K562 (cell line): ENCODE results near the gene C12orf75. TPM values are rescaled to one million over a fixed set of nuclear protein-coding genes. Genes with fewer than 3 reads are reported as not detected.

ENCODE experiments used
- ATAC-seq: fragments of 200-7000 bp; cut with Tn5 transposase; 3 replicates; pipeline ENCODE4 v1.9.1; 2020; ENCODE audit warnings: moderate library complexity
- BruUV-seq: library from RNA; stranded (reverse); fragments of 400-500 nt; replicated peaks from 2 replicates; lab custom pipeline; 2021; lab: Mats Ljungman, UMichigan
- CTCF ChIA-PET: fragments of 300-600 bp; formaldehyde crosslinking; extraction: SDS; loops from one replicate; lab custom pipeline; 2021; ENCODE audit warnings: low intra/inter-chr PET ratio; lab: Yijun Ruan, JAX
- POLR2A ChIA-PET: fragments of 300-600, 350-650 bp; sonication (Branson Sonifier 250); formaldehyde crosslinking; extraction: SDS; loops from one replicate; lab custom pipeline; 2021; ENCODE audit warnings: antibody characterized with exemption, inconsistent platforms; lab: Yijun Ruan, JAX
- DNase-seq, 4 experiments: peaks; one replicate each; pipeline versions ENCODE4 v3.0.0 to v3.0.0-alpha.2; 2011 to 2018; ENCODE audit warnings: low spot score in 3 of 4, mixed read lengths in 3 of 4; ENCODE audit errors: extremely low read depth in 1 of 4
- FAIRE-seq: peaks from 2 replicates; lab custom pipeline; 2011; peaks lifted over from hg19 to GRCh38; lab: Jason Lieb, UNC
- H2AFZ ChIP-seq: 2 replicates; pipeline ENCODE4 v1.6.0; 2011; ENCODE audit warnings: low read depth, low read length, control low read depth, inconsistent platforms
- H3K27ac ChIP-seq: fragments of 200-600 bp; 3 replicates; pipeline ENCODE4 v1.8.0; 2011; ENCODE audit warnings: low read depth, mild to moderate bottlenecking, control low read depth, inconsistent platforms, low read length, moderate library complexity, mixed read lengths; ENCODE audit errors: extremely low read depth
- H3K27me3 ChIP-seq, 2 experiments: fragments of 300-600 bp in 1 of 2; 2 replicates in 1 of 2; 3 replicates in 1 of 2; pipeline versions ENCODE4 v1.6.0 to v1.8.0; 2011; ENCODE audit warnings: inconsistent platforms in 2 of 2, low read length in 2 of 2, mild to moderate bottlenecking in 1 of 2, mixed read lengths in 1 of 2, moderate library complexity in 1 of 2; ENCODE audit not compliant: control insufficient read depth in 2 of 2, insufficient read depth in 2 of 2
- H3K36me3 ChIP-seq: fragments of 300-600 bp; 3 replicates; pipeline ENCODE4 v1.8.0; 2011; ENCODE audit warnings: mild to moderate bottlenecking, low read length, inconsistent platforms; ENCODE audit not compliant: control insufficient read depth, insufficient read depth
- H3K4me1 ChIP-seq, 2 experiments: fragments of 200-600 bp in 1 of 2; replicated peaks in 1 of 2; 2 replicates in 1 of 2; 3 replicates in 1 of 2; pipeline versions ENCODE4 v1.5.1 to v1.8.0; 2011; ENCODE audit warnings: inconsistent platforms in 2 of 2, low read length in 2 of 2, mild to moderate bottlenecking in 1 of 2, mixed read lengths in 1 of 2, moderate library complexity in 1 of 2; ENCODE audit not compliant: control insufficient read depth in 2 of 2, insufficient read depth in 2 of 2
- H3K4me2 ChIP-seq: 2 replicates; pipeline ENCODE4 v1.6.1; 2011; ENCODE audit warnings: low read length, control low read depth, inconsistent platforms, mixed read lengths; ENCODE audit not compliant: insufficient read depth
- H3K4me3 ChIP-seq: fragments of 200-600 bp; sonication (generic), shearing (Covaris generic); 2 replicates; pipeline ENCODE4 v1.5.1; 2016; ENCODE audit warnings: control low read depth, inconsistent platforms
- H3K79me2 ChIP-seq: fragments of 200-600 bp; 3 replicates; pipeline ENCODE4 v1.8.0; 2011; ENCODE audit warnings: low read length, inconsistent platforms; ENCODE audit not compliant: control insufficient read depth, insufficient read depth
- H3K9ac ChIP-seq, 2 experiments: 2 replicates each; pipeline versions ENCODE4 v1.6.0 to v1.6.1; 2011; ENCODE audit warnings: low read depth in 2 of 2, low read length in 2 of 2, control low read depth in 1 of 2, inconsistent platforms in 1 of 2, mild to moderate bottlenecking in 1 of 2, mixed read lengths in 1 of 2; ENCODE audit not compliant: insufficient read depth in 1 of 2
- H3K9me1 ChIP-seq: one replicate; pipeline ENCODE4 v1.6.0; 2011; ENCODE audit warnings: inconsistent platforms, mild to moderate bottlenecking, low read length, moderate library complexity; ENCODE audit not compliant: control insufficient read depth, insufficient read depth
- H3K9me3 ChIP-seq: replicated peaks from 2 replicates; pipeline ENCODE4 v1.5.1; 2011; ENCODE audit warnings: low read depth, low read length, inconsistent platforms; ENCODE audit not compliant: control insufficient read depth, insufficient read depth
- H4K20me1 ChIP-seq: replicated peaks from 2 replicates; pipeline ENCODE4 v1.6.1; 2011; ENCODE audit warnings: low read length, inconsistent platforms, mixed read lengths; ENCODE audit not compliant: control insufficient read depth, insufficient read depth
- JUN ChIP-seq, 2 experiments: sonication (generic) in 1 of 2; formaldehyde crosslinking in 1 of 2; IDR thresholded peaks; 2 replicates each; pipeline versions ENCODE4 v1.6.1 to v1.8.0; 2012 to 2022; ENCODE audit warnings: borderline replicate concordance in 2 of 2, mild to moderate bottlenecking in 2 of 2, improper control_type of control experiment in 1 of 2, low read depth in 1 of 2, low read length in 1 of 2, missing genetic modification reagents in 1 of 2
- NFATC3 ChIP-seq: fragments of 450-650 bp; IDR thresholded peaks from 2 replicates; pipeline ENCODE4 v1.6.1; 2017; ENCODE audit warnings: mild to moderate bottlenecking
- NR2F6 ChIP-seq: fragments of 450-650 bp; formaldehyde crosslinking; IDR thresholded peaks from 2 replicates; pipeline ENCODE4 v1.4.0; 2020; ENCODE audit warnings: mild to moderate bottlenecking
- SAP30 ChIP-seq: fragments of 200-600 bp; sonication (generic); IDR thresholded peaks from 2 replicates; pipeline ENCODE4 v1.6.1; 2012; ENCODE audit warnings: borderline replicate concordance, low read depth, mild to moderate bottlenecking, moderate library complexity, low read length, control low read depth, inconsistent platforms; ENCODE audit not compliant: insufficient read depth, poor library complexity, severe bottlenecking
- SNRNP70 ChIP-seq: fragments of 200-400 bp; formaldehyde crosslinking; optimal IDR thresholded peaks from 2 replicates; pipeline ENCODE3; 2017; ENCODE audit warnings: low read depth, low read length
- TCF3 ChIP-seq: sonication (generic); formaldehyde crosslinking; IDR thresholded peaks from 2 replicates; pipeline ENCODE4 v1.4.0; 2020; ENCODE audit warnings: mild to moderate bottlenecking, missing genetic modification reagents
- TSC22D4 ChIP-seq: fragments of 450-650 bp; IDR thresholded peaks from 2 replicates; pipeline ENCODE4 v1.6.1; 2016; ENCODE audit warnings: missing genetic modification characterization, missing biosample characterization, control low read depth
- ZNF224 ChIP-seq: sonication (generic); formaldehyde crosslinking; IDR thresholded peaks from 2 replicates; pipeline ENCODE4 v1.8.0; 2022; ENCODE audit warnings: mild to moderate bottlenecking, missing genetic modification reagents
- ZNF57 ChIP-seq: fragments of 450-650 bp; formaldehyde crosslinking; IDR thresholded peaks from 2 replicates; pipeline ENCODE4 v1.4.0; 2020; ENCODE audit warnings: mild to moderate bottlenecking, moderate library complexity
- ZNF586 ChIP-seq: fragments of 450-650 bp; formaldehyde crosslinking; conservative IDR thresholded peaks from 2 replicates; pipeline ENCODE4 v1.4.0; 2020; ENCODE audit warnings: mild to moderate bottlenecking, moderate library complexity
- WGBS: fragments of 100-300 bp; shearing (Covaris generic); methylation state at CpG from one replicate; pipeline ENCODE4 v1.1.6; 2016; ENCODE audit warnings: low coverage, mixed read lengths; ENCODE audit not compliant: insufficient coverage; ENCODE audit errors: missing lambda C conversion rate; 5-methylcytosine and 5-hydroxymethylcytosine counted together
- in situ Hi-C: fragments of 300-500 bp; cut with MboI; formaldehyde crosslinking; loops from 4 replicates; pipeline ENCODE4 v1.15.0; 2018; ENCODE audit warnings: inconsistent platforms, mixed read lengths
- intact Hi-C: fragments of 100-400 bp; cut with micrococcal nuclease; formaldehyde crosslinking; loops from 2 replicates; pipeline ENCODE4 v1.14.2; 2022
- polyA plus RNA-seq, 8 experiments: library from polyadenylated mRNA; depleted of rRNA in 4 of 8; stranded (reverse) in 5 of 8; unstranded in 3 of 8; fragments of >200 nt; fragmentation: Nextera tagmentation in 2 of 8; fragmentation: Illumina TruSeq in 1 of 8; extraction: Ambion mirVana in 2 of 8; extraction: Trizol in 1 of 8; gene quantifications; 2 replicates each; pipeline versions ENCODE4 v1.2.1 to v1.2.3, GENCODE V29; 2011 to 2014; ENCODE audit warnings: inconsistent platforms in 1 of 8, missing spikeins in 1 of 8
- total RNA-seq, 7 experiments: library from RNA; depleted of rRNA in 6 of 7; stranded (reverse); fragments of >200 nt in 6 of 7; fragmentation: Illumina TruSeq in 2 of 7; extraction: Trizol in 2 of 7; gene quantifications; 2 replicates each; pipeline versions ENCODE4 v1.2.1 to v1.2.3, GENCODE V29; 2011 to 2021; ENCODE audit warnings: low replicate concordance in 1 of 7
- TF ChIP-seq, protein P1 (sequence below), 3 experiments: IDR thresholded peaks in 2 of 3; conservative IDR thresholded peaks in 1 of 3; 2 replicates each; pipeline ENCODE4 v1.5.1; 2011 to 2012; ENCODE audit warnings: low read length in 3 of 3, mild to moderate bottlenecking in 3 of 3, control low read depth in 2 of 3, improper control_type of control experiment in 1 of 3, inconsistent platforms in 1 of 3, low read depth in 1 of 3, mixed read lengths in 1 of 3, moderate library complexity in 1 of 3; ENCODE audit not compliant: insufficient read depth in 2 of 3
- TF ChIP-seq, protein P2 (sequence below): fragments of 250-450 bp; sonication (Bioruptor Pico); IDR thresholded peaks from 2 replicates; pipeline ENCODE4 v1.5.0; 2021; ENCODE audit warnings: mild to moderate bottlenecking, moderate library complexity
- TF ChIP-seq, protein P3 (sequence below): fragments of 250-450 bp; sonication (Bioruptor Pico); IDR thresholded peaks from 2 replicates; pipeline ENCODE4 v1.9.0; 2021; ENCODE audit warnings: mild to moderate bottlenecking

C12orf75 gene
- total and polyA plus RNA-seq, 9 of the 15 experiments (the other 6 are each of a cell fraction or from before 2014, with no cell fraction given) = 0.06 to 0.82 (median 0.26) TPM; not detected in 3

DNA sequence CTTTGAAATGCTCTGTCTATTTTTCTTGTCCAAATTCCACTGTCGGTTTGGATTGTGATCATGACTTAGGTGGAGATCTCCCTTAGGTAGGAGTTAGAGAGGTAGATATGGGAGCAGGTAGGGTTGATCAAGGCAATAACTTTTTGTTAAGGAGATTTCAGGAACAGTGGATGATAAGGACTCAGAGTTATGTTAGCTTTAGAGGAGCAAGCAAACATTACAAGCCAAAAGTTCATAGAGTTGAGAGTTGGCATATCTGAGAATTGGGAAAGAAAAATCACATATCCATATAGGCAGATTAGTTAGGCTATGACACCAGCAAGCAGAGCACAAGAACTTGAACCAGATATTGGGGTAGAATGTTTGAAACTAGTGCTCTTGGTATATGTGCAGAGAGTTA is 43.1 kb upstream of the C12orf75 start (continued):
- TF ChIP-seq, protein P1, sequence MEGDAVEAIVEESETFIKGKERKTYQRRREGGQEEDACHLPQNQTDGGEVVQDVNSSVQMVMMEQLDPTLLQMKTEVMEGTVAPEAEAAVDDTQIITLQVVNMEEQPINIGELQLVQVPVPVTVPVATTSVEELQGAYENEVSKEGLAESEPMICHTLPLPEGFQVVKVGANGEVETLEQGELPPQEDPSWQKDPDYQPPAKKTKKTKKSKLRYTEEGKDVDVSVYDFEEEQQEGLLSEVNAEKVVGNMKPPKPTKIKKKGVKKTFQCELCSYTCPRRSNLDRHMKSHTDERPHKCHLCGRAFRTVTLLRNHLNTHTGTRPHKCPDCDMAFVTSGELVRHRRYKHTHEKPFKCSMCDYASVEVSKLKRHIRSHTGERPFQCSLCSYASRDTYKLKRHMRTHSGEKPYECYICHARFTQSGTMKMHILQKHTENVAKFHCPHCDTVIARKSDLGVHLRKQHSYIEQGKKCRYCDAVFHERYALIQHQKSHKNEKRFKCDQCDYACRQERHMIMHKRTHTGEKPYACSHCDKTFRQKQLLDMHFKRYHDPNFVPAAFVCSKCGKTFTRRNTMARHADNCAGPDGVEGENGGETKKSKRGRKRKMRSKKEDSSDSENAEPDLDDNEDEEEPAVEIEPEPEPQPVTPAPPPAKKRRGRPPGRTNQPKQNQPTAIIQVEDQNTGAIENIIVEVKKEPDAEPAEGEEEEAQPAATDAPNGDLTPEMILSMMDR (IDR thresholded peaks at IDR 0.05 in 2 of 3, conservative IDR thresholded peaks at IDR 0.05 in 1 of 3; ENCODE audit: insufficient read depth in 2 of 3, low read depth in 1 of 3, low read length in 3 of 3) = no peak
- TF ChIP-seq ZNF224 (CRISPR knock-in tag) (no peak), NR2F6 (CRISPR knock-in tag) (no peak), SAP30 (no peak), ZNF57 (CRISPR knock-in tag) (no peak), JUN (IDR thresholded peaks at IDR 0.05; ENCODE audit: borderline replicate concordance, low read depth, low read length) (no peak), JUN (CRISPR knock-in tag; IDR thresholded peaks at IDR 0.05; ENCODE audit: borderline replicate concordance) (no peak), NFATC3 (no peak)

DNA sequence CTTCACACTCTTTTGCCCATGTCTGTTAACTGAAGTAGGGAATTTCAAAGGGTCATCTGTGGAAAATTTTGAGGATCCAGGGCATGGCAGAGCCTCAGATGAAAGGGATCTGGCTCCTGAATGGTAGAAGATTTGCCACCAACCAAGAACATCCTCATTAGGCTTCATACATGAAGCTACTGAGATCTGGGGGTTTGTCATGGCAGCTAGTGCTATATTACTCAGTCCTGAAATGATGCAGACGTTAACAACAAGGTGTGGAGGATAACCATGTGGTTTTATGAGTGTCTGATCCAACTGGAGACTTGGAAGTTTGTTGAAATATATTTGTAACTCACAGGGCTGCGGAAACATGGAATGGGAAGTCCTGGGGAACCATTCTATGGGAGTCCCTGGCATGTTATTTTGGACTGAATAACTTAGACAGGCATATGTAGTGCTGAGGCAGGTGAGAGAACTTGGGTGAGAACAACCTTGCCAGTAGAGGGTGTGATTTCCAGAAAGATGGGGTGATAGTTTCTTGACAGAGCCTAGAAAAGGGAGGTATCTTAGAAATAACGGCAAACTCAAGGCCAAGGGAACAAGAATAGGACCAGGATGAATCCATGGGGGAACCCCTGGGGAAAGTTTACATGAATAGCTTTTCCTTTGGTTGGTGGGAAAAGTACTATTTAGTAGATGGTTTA is 42.0 kb upstream of the C12orf75 start:
- CTCF ChIA-PET = interaction anchor here (1.2 kb wide), 1 partner anchor 95 kb away, joined by 3 read pairs; no protein-coding TSS in a partner anchor
- WGBS = 0% methylated on average over 3 of the region's 3 CpGs
- BruUV-seq = no TSS peak
- no peak overlapping the region for H3K27ac ChIP-seq
- no peaks in the 10 kb centered on the region for H3K4me1 ChIP-seq
- in situ Hi-C loops (no loop called here), intact Hi-C loops (no loop called here)
- H3K9me1 ChIP-seq = no peaks in the 10 kb centered on the region
- H3K4me2 ChIP-seq = no peak overlapping the region
- H4K20me1 ChIP-seq = no peaks in the 10 kb centered on the region
- H3K27me3 ChIP-seq = no peaks in the 10 kb centered on the region
- no peaks in the 10 kb centered on the region for H3K9me3 ChIP-seq
- FAIRE-seq (no peak), ATAC-seq (no peak), DNase-seq (no peak)
- H2AFZ ChIP-seq = no peak overlapping the region
- no peaks in the 10 kb centered on the region for H3K36me3 ChIP-seq
- H3K79me2 ChIP-seq = no peaks in the 10 kb centered on the region
- POLR2A ChIA-PET = no interaction called here
- H3K9ac ChIP-seq = no peak overlapping the region
- no peak overlapping the region for H3K4me3 ChIP-seq
- no peak for TF ChIP-seq TSC22D4 (tag)
- TF ChIP-seq TCF3 = no peak
- TF ChIP-seq SNRNP70 = no peak
- no peak for TF ChIP-seq ZNF586 (CRISPR knock-in tag)
- TF ChIP-seq, protein P2, sequence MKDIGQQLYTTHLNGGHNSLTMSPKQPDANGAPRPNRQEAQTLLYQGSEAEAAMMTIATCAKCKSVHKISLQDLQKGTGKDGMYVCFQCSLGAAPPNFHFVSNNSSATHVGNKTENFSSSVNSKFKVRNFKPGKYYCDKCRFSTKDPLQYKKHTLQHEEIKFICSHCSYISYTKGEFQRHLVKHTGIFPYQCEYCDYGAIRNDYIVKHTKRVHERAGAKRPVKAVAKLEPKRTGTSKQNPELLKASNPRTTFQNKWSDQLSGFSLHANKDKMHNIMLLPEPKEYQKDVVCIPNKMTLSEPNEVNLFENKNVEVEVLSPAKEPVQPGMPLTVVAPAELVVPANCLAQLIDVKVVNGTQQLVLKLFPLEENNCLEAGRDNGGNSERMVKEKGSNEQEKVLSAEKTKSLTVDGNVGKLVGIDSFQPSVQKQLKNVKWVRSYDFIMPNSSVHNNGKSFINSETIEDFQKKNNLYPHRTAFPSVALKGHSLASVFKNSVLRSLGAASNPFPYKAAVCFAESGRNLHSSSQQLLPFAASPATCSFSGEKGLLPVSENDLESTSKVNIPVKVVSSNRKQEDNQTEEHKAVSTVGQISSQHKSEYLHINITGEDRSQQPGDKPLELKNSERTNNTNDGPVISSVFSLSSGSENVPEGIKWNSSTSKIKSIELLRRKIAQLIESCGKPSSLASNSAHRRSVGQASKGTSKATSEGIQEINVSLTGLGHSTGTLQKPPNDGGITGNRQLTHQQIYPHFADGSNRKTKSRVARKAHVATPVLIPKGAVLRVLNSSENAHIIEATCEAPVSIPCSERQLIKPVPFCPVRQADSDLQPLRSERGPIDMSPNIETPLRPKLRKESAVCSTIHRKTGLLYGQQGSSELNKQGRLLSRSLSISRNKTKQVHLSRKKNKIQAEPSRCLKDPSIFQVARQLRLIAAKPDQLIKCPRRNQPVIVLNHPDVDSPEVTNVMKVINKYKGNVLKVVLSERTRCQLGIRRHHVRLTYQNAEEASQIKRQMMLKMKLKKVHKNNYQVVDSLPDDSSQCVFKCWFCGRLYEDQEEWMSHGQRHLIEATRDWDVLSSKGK (CRISPR knock-in tag) = no peak
- TF ChIP-seq, protein P3, sequence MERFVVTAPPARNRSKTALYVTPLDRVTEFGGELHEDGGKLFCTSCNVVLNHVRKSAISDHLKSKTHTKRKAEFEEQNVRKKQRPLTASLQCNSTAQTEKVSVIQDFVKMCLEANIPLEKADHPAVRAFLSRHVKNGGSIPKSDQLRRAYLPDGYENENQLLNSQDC (CRISPR knock-in tag) = no peak
